Neutrophil (primary cell): ENCODE data around the gene SETBP1.

Experiments used
- H3K27ac ChIP-seq: fragments of 200-600 bp; sonication (generic); 2 replicates; pipeline ENCODE4 v1.5.1; 2016; ENCODE audit warnings: mild to moderate bottlenecking, moderate library complexity
- H3K27me3 ChIP-seq: fragments of 200-600 bp; sonication (generic); 2 replicates; pipeline ENCODE4 v1.6.0; 2016; ENCODE audit warnings: mild to moderate bottlenecking
- H3K36me3 ChIP-seq: fragments of 200-600 bp; sonication (generic); 2 replicates; pipeline ENCODE4 v1.5.1; 2017
- H3K4me1 ChIP-seq, 2 experiments: fragments of 200-600 bp in 1 of 2; sonication (generic) in 1 of 2; 1 replicate in 1 of 2; 2 replicates in 1 of 2; pipeline versions ENCODE4 v1.5.1 to v1.6.1; 2013 to 2016; ENCODE audit warnings: low read depth in 1 of 2, low read length in 1 of 2, mild to moderate bottlenecking in 1 of 2, moderate library complexity in 1 of 2; ENCODE audit not compliant: control insufficient read depth in 1 of 2, insufficient read depth in 1 of 2
- H3K4me3 ChIP-seq, 2 experiments: fragments of 200-600 bp in 1 of 2; sonication (generic) in 1 of 2; 1 replicate in 1 of 2; 2 replicates in 1 of 2; pipeline ENCODE4 v1.5.1; 2013 to 2016; ENCODE audit warnings: low read depth in 1 of 2, low read length in 1 of 2, mild to moderate bottlenecking in 1 of 2, moderate library complexity in 1 of 2
- H3K9me3 ChIP-seq: fragments of 200-600 bp; sonication (generic); 2 replicates; pipeline ENCODE4 v1.5.1; 2016
- TF ChIP-seq, protein P1 (sequence below): fragments of 200-600 bp; sonication (generic); IDR thresholded peaks from 2 replicates; pipeline ENCODE4 v1.5.1; 2016; ENCODE audit warnings: antibody characterized with exemption

SETBP1 gene

DNA sequence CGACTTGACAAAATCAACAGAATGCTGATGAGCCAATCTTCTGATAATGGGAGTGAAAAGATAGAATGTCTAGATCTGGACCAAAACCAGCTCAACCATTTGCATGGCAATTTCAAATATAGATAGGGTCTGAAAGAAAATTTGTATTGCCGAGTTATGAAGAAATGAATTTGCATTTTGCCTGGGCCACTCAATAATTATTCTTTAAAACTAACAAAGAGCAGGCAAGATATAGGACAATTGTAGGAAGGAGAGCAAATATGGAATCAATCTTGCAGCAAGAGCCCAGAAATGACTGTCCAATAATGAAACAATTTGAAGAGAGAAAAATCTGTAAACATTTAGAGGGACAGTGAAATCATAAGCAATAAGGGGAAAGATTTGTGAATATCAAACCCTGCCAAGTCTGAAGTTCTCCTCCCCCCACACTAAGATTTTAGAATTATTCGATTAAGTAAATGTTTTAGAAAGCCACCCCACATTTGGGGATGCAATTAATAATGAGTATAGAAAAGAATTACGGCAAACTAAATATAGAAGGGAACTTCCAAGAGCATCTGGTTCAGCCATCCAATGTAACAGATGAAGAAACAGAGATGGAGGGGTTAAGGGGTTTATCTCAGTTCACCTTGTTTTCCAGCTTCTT is 377.4 kb downstream of the SETBP1 start:
- H3K4me3 ChIP-seq, result no peak overlapping the region

DNA sequence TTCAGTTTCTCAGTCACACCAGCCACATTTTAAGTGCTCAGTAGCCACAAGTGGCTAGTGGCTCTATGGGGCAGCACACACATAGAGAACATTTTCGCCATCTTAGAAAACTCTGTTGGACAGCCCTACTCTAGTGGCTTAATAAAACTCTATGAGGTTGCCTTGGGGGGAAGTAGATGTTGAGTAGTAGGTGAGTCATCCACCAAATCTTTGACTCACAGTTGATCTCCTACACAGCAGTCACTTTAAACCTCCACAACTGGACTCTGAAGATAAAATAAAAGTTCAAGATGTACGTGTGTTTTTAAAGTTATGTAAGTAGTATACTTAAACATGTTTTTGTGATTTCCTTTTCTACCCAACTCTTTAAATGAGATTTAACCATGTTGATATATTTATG is 379.0 kb downstream of the SETBP1 start:
- Histone ChIP-seq H3K4me3 (no peak overlapping the region), H3K27me3 (no peaks in the 10 kb centered on the region), H3K9me3 (no peaks in the 10 kb centered on the region), H3K4me1 (no peaks in the 10 kb centered on the region), H3K27ac (no peak overlapping the region), H3K36me3 (no peaks in the 10 kb centered on the region)
- TF ChIP-seq, protein P1, sequence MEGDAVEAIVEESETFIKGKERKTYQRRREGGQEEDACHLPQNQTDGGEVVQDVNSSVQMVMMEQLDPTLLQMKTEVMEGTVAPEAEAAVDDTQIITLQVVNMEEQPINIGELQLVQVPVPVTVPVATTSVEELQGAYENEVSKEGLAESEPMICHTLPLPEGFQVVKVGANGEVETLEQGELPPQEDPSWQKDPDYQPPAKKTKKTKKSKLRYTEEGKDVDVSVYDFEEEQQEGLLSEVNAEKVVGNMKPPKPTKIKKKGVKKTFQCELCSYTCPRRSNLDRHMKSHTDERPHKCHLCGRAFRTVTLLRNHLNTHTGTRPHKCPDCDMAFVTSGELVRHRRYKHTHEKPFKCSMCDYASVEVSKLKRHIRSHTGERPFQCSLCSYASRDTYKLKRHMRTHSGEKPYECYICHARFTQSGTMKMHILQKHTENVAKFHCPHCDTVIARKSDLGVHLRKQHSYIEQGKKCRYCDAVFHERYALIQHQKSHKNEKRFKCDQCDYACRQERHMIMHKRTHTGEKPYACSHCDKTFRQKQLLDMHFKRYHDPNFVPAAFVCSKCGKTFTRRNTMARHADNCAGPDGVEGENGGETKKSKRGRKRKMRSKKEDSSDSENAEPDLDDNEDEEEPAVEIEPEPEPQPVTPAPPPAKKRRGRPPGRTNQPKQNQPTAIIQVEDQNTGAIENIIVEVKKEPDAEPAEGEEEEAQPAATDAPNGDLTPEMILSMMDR, result no peak

More for the DNA sequence above, 377.4 kb downstream of the SETBP1 start:
- no peaks in the 10 kb centered on the region for H3K27me3 ChIP-seq
- no peaks in the 10 kb centered on the region for H3K9me3 ChIP-seq
- TF ChIP-seq, protein P1, result no peak
- H3K4me1 ChIP-seq, result no peaks in the 10 kb centered on the region
- H3K27ac ChIP-seq, result no peak overlapping the region
- H3K36me3 ChIP-seq, result no peaks in the 10 kb centered on the region

DNA sequence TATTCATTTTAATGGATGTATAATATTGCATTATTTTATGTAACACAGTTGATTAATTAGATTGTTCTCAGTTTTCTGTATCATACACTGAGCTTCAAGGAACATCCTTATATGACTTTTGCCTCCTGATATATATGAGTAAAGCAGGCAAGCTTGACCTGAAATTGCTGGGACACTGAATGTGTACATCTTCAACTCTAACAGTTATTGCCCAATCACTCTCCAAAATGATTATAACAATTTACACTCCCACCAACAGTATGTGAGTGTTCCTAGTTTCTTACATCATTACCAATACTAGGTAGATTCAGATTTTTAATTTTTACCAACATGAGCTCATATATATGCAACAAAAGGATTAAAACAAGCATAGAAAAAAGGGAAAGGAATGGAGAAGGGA is 379.4 kb downstream of the SETBP1 start:
- H3K36me3 ChIP-seq, result no peaks in the 10 kb centered on the region
- H3K4me1 ChIP-seq, result peaks cover 0 to 2% of the 10 kb centered on the region in 2 experiments
- TF ChIP-seq, protein P1, result no peak
- no peaks in the 10 kb centered on the region for H3K27me3 ChIP-seq
- no peak overlapping the region for H3K4me3 ChIP-seq
- H3K9me3 ChIP-seq, result no peaks in the 10 kb centered on the region
- H3K27ac ChIP-seq, result no peak overlapping the region

DNA sequence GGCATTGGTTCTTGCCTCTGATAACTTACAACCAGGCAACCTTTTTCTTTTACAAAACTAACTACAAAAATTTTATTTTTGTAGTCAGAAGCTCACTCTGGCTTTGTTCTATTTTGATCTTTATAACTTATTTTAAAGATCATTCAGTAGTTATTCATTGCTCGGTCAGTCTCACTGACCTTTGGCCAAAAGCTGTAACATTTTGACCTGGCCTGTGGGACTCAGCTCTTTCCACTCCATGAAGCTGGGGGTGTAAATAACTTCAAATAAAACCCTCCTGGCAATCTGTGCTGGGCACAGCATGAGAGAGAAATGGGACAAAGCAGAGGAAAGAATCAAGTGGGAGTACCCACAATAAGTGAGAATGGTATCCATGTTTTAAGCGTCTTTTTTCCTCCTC is 380.7 kb downstream of the SETBP1 start:
- H3K27me3 ChIP-seq, result no peaks in the 10 kb centered on the region
- no peaks in the 10 kb centered on the region for H3K36me3 ChIP-seq
- H3K27ac ChIP-seq, result no peak overlapping the region
- no peak overlapping the region for H3K4me3 ChIP-seq
- TF ChIP-seq, protein P1, result no peak
- H3K4me1 ChIP-seq, result peaks cover 11 to 15% of the 10 kb centered on the region in 2 experiments
- no peaks in the 10 kb centered on the region for H3K9me3 ChIP-seq

DNA sequence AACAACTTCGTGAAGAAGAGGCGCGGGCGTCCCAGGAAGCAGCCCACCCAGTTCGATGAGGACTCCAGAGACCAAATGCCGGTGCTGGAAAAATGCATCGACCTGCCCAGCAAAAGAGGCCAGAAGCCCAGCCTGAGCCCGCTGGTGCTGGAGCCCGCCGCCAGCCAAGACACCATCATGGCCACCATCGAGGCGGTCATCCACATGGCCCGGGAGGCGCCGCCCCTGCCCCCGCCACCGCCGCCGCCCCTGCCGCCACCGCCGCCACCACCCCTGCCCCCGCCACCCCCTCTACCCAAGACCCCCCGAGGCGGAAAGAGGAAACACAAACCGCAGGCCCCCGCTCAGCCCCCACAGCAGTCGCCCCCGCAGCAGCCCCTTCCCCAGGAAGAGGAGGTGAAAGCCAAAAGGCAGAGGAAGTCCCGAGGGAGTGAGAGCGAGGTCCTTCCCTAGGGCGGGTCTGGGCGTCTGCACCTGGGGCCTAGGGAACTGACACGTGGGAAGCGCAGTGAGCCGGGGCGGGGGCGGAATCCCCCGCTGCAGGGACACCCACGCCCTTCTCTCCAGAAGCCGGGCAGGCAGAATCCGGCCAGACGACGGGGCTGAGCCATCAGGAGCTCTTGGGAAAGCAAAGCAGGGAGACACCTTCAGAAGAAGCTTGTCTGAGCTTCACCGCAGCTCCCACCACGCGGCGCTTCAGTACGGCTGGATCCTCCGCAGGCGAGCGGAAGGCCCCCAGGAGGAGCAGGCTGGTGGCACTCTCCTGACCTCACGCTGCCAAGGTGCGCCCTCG is 382.8 kb downstream of the SETBP1 start:
- no peaks in the 10 kb centered on the region for H3K27me3 ChIP-seq
- no peak overlapping the region for H3K4me3 ChIP-seq
- no peaks in the 10 kb centered on the region for H3K36me3 ChIP-seq
- TF ChIP-seq, protein P1, result no peak
- H3K27ac ChIP-seq, result no peak overlapping the region
- peaks cover 23 to 28% of the 10 kb centered on the region in 2 experiments for H3K4me1 ChIP-seq
- no peaks in the 10 kb centered on the region for H3K9me3 ChIP-seq
